Stimulated activated naive CD8-positive, alpha-beta T cell treated with anti-CD3 and anti-CD28 coated beads, Interleukin-15, amount 100 ng/mL, for 72 hours (primary cell): ENCODE data around the gene FCN1.
"Not testable (repeated sequence)": the region's sequence is repeated elsewhere in the genome, so short reads cannot be mapped to it uniquely, and the experiment has no call there.

Experiments used
- ATAC-seq: fragments of 150-1000 bp; cut with Tn5 transposase; 2 replicates; pipeline ENCODE4 v1.10.0; 2021; ENCODE audit warnings: mild to moderate bottlenecking, moderate library complexity
- DNase-seq, 2 donors: peaks; one replicate each; pipeline ENCODE4 v3.0.0; 2021 to 2022
- H3K27ac Mint-ChIP-seq, 2 donors: one replicate each; pipeline ENCODE4 v1.8.0; 2022; ENCODE audit warnings: mild to moderate bottlenecking in 2 of 2, mixed read lengths in 2 of 2, moderate library complexity in 2 of 2
- H3K27me3 Mint-ChIP-seq: one replicate; pipeline ENCODE4 v1.8.0; 2022; ENCODE audit warnings: mixed read lengths
- H3K4me1 Mint-ChIP-seq: one replicate; pipeline ENCODE4 v1.8.0; 2022; ENCODE audit warnings: mild to moderate bottlenecking, mixed read lengths
- H3K4me3 Mint-ChIP-seq, 2 donors: one replicate each; pipeline ENCODE4 v1.8.0; 2022; ENCODE audit warnings: mild to moderate bottlenecking in 2 of 2, mixed read lengths in 2 of 2, moderate library complexity in 1 of 2
- H3K9me3 Mint-ChIP-seq, 2 donors: one replicate each; pipeline ENCODE4 v1.8.0; 2022; ENCODE audit warnings: mixed read lengths in 2 of 2

The FCN1 gene

DNA sequence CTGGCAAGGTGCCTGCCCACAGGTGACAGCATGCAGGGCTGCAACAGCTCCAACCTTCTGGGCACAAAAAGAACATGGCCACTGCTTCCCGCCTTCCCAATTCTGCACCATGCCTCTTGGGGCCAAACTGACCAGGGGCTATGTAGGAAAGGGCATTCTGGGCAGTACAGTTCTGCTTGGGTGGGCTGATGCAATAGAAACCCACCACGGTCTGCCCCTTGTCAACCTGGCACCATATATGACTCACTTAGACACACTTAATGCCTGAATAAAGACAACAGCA lies 40.2 kb upstream of the FCN1 start:
- Mint-ChIP-seq H3K9me3 (no peaks in the 10 kb centered on the region), H3K27me3 (no peaks in the 10 kb centered on the region), H3K4me1 (no peaks in the 10 kb centered on the region), H3K4me3 (no peak overlapping the region), H3K27ac (no peak overlapping the region)
- ATAC-seq (no peak), DNase-seq (no peak)

DNA sequence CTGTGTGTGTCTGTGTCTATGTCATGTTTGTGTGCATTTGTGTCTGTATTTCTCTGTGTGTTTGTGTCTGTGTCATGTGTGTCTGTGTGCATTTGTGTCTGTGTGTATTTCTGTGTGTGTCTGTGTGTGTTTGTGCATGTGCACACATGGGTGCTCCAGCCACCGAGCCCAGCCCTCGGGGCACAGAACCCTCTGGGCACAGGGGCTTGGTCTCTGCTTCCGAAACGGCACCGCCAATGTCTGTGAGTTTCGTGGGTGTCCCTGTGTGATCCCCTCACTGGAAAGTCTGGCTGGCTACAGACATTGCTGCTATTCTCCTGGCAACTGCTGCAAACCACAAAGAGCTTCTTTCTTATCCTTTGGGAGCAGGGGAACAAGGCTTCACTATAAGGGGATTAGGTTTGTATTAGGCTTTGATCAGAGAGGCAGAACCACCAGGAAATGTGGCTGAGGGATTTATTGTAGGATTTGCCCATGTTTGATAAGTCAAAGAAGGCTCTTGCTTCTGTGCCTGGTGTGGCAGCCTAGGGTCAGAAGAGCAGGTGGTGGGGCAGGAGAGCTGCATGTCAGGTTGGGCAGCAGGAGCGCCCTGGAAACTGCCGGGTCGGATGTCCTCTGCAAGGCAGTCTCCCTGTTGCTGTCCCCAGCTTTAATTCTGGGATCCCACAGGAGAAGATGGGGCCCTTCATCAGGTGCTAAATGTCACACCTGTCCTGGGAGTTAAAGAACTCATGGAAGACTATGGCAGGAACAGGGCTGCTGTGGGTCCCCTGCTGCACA lies 39.6 kb upstream of the FCN1 start:
- H3K9me3 Mint-ChIP-seq, result no peaks in the 10 kb centered on the region
- ATAC-seq (no peak), DNase-seq (no peak)
- no peak overlapping the region for H3K27ac Mint-ChIP-seq
- no peaks in the 10 kb centered on the region for H3K4me1 Mint-ChIP-seq
- H3K4me3 Mint-ChIP-seq, result no peak overlapping the region
- H3K27me3 Mint-ChIP-seq, result no peaks in the 10 kb centered on the region

DNA sequence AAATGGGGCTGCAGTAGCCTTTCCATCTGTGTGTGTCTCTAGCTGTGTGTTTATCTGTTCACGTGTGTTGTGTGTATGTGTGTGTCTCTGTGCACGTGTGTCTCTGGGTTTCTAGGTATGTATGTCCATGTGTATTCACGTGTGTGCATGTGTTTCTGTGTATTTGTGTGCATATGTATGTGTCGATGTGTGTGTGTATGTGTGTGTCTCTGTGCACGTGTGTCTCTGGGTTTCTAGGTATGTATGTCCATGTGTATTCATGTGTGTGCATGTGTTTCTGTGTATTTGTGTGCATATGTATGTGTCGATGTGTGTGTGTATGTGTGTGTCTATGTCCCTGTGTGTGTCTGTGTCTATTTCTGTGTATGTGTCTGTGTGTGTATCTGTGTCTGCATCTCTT lies 38.7 kb upstream of the FCN1 start:
- ATAC-seq, DNase-seq, H3K27me3 Mint-ChIP-seq, H3K27ac Mint-ChIP-seq, H3K4me1 Mint-ChIP-seq, H3K9me3 Mint-ChIP-seq, H3K4me3 Mint-ChIP-seq: not testable (repeated sequence)

DNA sequence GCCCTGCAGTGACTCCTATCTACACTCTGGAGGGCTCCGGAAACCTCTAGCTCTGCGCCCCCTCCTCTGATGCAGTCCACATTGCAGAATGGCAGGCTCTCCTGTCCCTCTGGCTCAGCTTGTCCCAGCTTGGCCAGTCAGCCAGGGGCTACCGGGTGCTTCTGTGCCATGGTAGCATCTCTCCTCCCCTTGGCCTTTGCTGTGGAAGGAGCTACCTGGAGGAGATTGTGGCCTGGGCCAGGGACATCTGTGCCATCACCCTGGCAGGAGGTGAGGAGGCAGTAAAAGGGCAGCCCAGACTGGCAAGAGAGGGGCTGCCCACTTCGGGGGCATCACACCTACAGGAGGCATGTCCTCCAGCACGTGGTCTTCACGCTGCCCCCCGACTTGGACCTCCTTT lies 38.1 kb upstream of the FCN1 start:
- Mint-ChIP-seq H3K27ac (no peak overlapping the region), H3K9me3 (no peaks in the 10 kb centered on the region), H3K27me3 (no peaks in the 10 kb centered on the region), H3K4me3 (no peak overlapping the region), H3K4me1 (no peaks in the 10 kb centered on the region)
- ATAC-seq (no peak), DNase-seq (no peak)

DNA sequence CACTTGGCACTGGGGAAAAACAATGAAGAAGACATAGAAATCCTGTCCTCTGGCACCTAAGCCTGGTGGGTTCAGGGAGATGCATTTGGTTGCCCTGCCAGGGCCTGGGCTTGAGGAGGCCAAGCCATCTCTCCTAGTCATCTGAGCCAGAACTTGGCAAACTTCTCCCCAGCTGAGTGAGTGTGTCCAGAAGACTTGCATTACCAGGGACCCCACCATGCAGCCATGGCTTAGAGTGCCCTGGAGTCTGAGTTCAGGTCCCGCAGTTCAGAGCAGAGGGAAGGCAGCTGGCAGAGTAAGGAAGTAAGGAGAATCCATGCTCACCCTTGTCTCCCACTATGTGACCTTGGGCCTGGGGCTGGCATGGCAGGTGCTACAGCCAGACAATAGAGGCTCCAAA lies 37.4 kb upstream of the FCN1 start:
- H3K27ac Mint-ChIP-seq, result no peak overlapping the region
- no peak for ATAC-seq
- no peaks in the 10 kb centered on the region for H3K9me3 Mint-ChIP-seq
- H3K4me1 Mint-ChIP-seq, result no peaks in the 10 kb centered on the region
- no peak overlapping the region for H3K4me3 Mint-ChIP-seq
- no peaks in the 10 kb centered on the region for H3K27me3 Mint-ChIP-seq
- no peak for DNase-seq

DNA sequence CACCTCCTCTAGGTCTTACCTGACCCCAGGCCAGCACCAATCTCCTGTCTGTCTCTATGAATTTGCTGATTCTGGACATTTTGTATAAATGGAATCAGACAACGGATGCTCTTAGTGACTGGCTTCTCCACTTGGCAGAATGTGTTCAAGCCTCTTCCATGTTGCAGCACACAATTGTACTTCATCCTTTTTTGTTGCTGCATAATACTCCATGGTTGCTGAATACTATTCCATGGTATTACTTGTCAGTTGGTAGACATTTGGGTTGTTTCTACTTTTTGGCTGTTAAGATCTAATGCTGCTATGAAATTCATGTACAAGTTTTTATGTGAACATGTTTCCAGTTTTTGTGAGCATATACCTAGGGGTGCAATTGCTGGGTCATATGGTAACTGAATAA lies 34.3 kb upstream of the FCN1 start:
- ATAC-seq, result no peak
- no peaks in the 10 kb centered on the region for H3K27me3 Mint-ChIP-seq
- H3K4me1 Mint-ChIP-seq, result no peaks in the 10 kb centered on the region
- H3K4me3 Mint-ChIP-seq, result no peak overlapping the region
- no peak overlapping the region for H3K27ac Mint-ChIP-seq
- H3K9me3 Mint-ChIP-seq, result no peaks in the 10 kb centered on the region
- DNase-seq, result no peak

DNA sequence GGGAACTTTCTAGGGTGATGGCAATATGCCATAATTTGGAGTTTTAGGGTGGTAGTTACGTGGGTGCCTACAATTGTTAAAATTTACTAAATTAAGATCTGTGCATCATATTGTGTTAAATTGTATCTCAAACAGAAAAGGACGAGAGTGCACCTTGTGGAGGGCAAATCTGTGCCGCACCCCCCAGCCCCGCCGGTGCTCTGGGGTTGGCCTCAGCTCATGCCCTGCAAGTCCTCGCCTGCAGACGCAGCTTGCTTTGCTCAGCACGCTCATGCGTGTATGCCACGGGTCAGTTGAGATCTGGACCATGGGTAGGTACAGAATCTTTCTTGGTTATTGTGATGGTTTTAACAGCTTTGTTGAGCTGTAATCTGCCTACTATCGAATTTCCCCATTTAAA lies 33.7 kb upstream of the FCN1 start:
- Mint-ChIP-seq H3K27me3 (no peaks in the 10 kb centered on the region), H3K4me3 (no peak overlapping the region), H3K27ac (no peak overlapping the region), H3K4me1 (no peaks in the 10 kb centered on the region), H3K9me3 (no peaks in the 10 kb centered on the region)
- no peak for DNase-seq
- ATAC-seq, result no peak

DNA sequence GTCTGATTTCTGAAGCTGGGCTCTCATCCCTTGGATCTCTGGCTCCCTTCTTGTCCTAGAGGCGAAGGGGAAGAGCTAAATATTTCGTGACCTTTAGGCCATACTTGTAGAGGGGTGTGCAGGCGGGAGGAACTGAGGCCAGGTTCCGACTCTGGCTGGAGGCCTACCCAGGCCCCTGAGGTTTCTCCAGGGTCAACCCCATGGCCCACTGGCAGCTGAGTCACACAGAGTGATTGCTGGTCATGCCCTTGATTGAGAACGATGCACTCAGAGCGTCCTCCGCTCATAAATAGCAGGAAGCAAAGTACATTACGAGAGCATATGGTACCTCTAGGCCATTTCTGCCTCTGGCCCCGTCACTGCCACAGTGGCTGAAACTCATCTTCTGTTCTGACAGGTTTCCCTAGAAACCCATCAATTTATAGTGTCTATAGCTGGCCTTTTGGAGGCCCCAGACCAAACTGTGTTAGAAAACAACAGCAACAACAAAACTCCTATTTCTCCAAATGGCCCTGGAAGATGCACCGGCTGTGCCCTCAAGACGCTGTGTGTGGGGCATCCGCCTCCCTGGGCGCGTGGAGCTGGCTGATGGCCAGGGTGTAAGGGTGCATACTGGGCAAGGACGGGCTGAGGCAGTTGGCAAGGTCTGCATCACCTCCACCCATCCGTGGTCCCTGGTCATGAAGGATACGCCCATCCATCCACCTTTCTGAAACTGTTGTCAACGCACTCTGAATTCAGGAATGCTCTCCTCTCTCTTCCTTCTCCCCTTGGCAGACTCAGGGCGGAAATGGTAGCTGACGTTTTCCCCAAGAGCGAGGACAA lies 32.9 kb upstream of the FCN1 start:
- no peak overlapping the region for H3K4me3 Mint-ChIP-seq
- H3K27me3 Mint-ChIP-seq, result no peaks in the 10 kb centered on the region
- no peaks in the 10 kb centered on the region for H3K9me3 Mint-ChIP-seq
- DNase-seq (no peak), ATAC-seq (no peak)
- H3K4me1 Mint-ChIP-seq, result no peaks in the 10 kb centered on the region
- H3K27ac Mint-ChIP-seq, result no peak overlapping the region

DNA sequence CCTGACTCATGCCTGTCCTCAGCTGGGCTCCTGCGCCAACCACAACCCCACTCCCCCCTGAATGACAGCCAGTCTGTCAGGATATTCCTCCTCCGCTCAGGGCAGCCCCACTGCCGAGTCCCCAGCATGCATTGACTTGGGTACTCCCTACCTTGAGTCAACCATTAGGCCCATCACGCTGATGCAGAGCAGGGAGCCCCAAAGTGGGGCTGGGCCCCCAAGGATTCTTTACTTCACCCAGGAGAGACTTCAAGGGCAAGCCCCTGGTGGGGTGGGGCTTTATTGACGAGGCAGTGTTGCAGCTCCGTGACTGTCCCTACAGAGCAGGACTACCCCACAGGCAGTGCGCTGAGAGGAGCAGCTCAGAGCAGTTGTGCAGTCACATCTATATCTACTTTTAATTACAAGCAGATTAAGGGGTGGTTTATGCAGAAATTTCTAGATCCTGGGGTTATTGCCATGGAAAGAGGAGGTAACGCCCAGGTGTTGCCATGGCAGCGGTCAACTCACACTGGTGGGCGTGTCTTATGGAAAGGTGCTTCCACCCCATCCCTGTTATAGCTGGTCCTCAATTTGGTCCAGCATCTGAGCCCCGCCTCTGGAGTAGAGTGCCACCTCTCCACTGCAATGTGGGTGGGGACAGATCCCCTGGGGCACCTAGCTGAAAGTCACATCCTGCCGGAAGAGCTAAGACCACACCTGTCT lies 32.1 kb upstream of the FCN1 start:
- Mint-ChIP-seq H3K9me3 (no peaks in the 10 kb centered on the region), H3K4me1 (no peaks in the 10 kb centered on the region), H3K4me3 (no peak overlapping the region), H3K27ac (no peak overlapping the region), H3K27me3 (no peaks in the 10 kb centered on the region)
- ATAC-seq (no peak), DNase-seq (no peak)

DNA sequence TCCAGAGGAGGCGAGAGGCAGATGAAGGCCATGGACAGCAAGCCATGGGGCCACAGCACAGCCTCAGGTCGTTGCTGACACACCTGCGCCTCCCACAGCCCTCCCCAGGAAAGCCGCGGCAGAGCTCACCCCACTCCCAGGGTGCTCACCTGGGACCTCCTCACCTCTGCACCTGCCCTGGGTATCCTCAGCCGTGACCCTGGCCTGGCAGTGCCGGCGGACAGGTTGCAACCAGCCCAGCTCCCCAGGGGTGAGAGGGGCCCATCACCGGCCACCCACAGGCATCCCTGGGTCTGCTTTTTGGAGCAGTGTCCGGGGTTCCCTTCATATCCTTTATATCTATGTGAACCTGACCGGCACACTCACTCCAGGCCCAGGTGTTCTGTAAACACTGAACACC lies 30.4 kb upstream of the FCN1 start:
- H3K4me3 Mint-ChIP-seq, result no peak overlapping the region

DNA sequence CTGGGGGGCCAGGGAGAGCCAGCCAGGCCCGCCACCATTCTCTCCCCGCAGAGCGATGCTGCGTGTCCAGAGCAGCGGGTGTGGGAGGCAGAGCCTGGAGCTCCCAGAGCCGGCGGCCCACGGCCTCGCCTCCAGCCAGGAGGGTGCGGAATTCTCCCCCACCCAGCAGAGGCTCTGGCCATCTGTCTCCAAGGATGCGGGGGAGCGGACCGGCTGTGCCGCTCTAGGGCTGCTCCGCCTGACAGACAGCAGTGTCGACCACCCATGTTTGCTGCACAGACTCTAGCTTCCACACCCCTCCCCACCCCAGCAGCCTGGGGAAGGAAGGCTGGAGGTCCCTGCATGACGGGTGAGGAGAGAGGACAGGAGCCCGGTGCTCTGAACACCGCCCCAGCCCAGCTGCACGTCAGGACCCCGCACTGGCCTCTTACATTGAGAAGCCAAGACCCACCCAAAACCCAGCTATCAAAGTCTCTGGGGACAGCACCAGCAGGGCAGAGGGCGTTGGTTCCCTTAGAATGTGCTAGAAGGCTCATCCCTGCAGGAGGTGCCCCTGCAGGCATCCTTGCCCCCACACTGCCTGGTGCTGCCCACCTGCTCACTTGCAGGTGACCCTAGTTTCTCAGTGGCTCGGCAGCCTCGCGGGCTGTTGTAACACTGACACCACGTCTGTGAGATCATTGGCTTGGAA lies 29.7 kb upstream of the FCN1 start:
- Mint-ChIP-seq H3K4me3 (no peak overlapping the region), H3K4me1 (no peaks in the 10 kb centered on the region), H3K27me3 (no peaks in the 10 kb centered on the region), H3K27ac (no peak overlapping the region), H3K9me3 (no peaks in the 10 kb centered on the region)
- ATAC-seq (no peak), DNase-seq (no peak)

More for the DNA sequence above, 30.4 kb upstream of the FCN1 start:
- ATAC-seq (no peak), DNase-seq (no peak)
- Mint-ChIP-seq H3K4me1 (no peaks in the 10 kb centered on the region), H3K27me3 (no peaks in the 10 kb centered on the region), H3K27ac (no peak overlapping the region), H3K9me3 (no peaks in the 10 kb centered on the region)

DNA sequence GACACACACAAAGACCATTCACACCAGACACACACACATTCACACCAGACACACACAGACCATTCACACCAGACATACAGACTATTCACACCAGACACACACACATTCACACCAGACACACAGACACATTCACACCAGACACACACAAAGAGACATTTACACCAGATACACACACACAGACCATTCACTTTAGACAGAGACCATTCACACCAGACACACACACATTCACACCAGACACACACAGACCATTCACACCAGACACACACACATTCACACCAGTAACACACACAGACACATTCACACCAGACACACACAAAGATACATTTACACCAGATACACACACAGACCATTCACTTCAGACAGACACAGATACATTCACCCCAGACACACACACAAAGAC lies 29.0 kb upstream of the FCN1 start:
- Mint-ChIP-seq H3K27me3 (no peaks in the 10 kb centered on the region), H3K9me3 (no peaks in the 10 kb centered on the region), H3K27ac (no peak overlapping the region), H3K4me1 (no peaks in the 10 kb centered on the region), H3K4me3 (no peak overlapping the region)
- DNase-seq (no peak), ATAC-seq (no peak)

DNA sequence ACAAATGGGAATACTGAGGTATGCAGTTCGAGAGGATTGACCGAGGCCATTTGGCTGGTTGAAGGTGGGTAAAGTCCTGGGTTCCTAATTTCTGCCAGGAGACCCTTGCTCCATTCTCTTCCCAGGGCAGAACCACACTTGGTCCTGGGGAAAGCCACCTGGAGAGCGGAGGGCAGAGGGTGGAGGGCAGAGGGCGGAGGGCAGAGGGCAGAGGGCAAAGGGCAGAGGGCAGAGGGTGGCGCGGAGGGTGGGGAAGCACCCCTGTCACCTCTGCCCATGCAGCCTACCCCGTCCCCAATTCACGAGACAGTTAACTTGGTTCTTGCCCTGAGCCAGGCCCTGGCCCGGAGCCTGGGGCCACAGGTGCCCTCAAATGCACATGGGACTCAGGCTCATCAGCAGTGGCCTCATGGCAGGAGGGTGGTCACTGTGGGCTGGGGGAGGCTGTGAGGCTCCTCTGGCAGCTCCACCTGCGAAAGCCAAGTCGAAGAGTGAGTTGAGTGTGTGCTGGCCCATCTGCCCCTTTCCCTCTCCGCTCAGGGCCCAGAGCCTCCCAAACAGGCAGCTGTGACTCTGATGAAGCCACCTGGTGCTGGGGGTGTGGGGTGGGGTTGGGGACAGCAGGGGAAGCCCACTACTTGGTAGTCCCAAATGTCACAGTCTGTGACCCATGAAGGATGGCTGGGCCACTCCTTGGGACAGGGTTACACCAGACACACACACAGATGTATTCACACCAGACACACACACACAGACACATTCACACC lies 28.0 kb upstream of the FCN1 start:
- Mint-ChIP-seq H3K9me3 (no peaks in the 10 kb centered on the region), H3K4me3 (no peak overlapping the region), H3K4me1 (no peaks in the 10 kb centered on the region), H3K27ac (no peak overlapping the region), H3K27me3 (no peaks in the 10 kb centered on the region)
- ATAC-seq (no peak), DNase-seq (no peak)

DNA sequence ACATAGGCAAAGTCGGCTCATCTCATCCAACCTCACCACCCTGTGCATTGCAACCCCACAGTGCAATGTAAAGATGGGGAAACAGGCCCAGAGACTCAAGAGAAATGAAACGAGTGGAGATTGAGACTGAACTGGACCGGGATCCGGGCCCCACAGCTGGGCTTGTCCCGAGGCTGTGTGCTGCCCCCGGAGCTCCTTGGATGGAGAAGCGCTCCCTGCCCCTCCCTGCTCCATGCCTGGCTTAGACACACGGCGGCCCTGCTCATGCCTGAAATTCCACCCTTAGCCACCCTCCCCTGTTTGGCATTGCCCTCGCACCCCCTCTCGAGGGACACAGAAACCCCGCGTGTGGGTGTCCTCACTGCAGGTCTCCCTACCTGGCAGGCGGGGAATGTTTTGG lies 27.2 kb upstream of the FCN1 start:
- Mint-ChIP-seq H3K27ac (no peak overlapping the region), H3K4me3 (no peak overlapping the region), H3K4me1 (no peaks in the 10 kb centered on the region), H3K9me3 (no peaks in the 10 kb centered on the region), H3K27me3 (no peaks in the 10 kb centered on the region)
- ATAC-seq (no peak), DNase-seq (no peak)

DNA sequence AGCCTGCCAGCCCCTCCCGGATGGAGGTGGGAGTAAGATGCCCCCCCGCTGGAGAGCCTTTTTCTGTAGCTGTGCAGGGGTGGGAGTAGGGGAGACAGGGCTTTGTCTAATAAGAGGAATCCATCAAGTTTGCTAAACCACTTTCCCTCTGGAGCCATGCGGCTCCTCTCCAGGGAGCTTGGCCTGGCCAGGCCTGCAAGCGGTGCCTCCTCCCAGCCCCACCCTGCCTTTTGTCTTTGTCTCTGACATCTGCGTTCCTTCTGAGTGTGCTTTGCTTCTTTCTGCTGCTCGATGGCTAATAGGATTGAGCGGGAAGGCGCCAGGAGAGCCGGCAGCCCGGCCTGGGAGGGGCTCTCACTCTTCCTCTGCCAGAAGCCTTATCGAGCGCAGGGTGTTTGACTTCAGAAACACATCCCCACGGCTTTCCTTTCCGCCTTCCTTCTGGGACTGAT lies 26.7 kb upstream of the FCN1 start:
- DNase-seq, result no peak
- H3K4me3 Mint-ChIP-seq, result no peak overlapping the region
- no peak for ATAC-seq
- H3K27me3 Mint-ChIP-seq, result peaks cover 4% of the 10 kb centered on the region
- no peaks in the 10 kb centered on the region for H3K4me1 Mint-ChIP-seq
- H3K27ac Mint-ChIP-seq, result no peak overlapping the region
- H3K9me3 Mint-ChIP-seq, result no peaks in the 10 kb centered on the region
